ENCODE results near the gene OXLD1.

The OXLD1 gene

GRCh38 chr17:81666342-81667191, at the start of gene OXLD1, which contains the start of gene CCDC137:
OXLD1 (minus strand) TSS chr17:81666605; CDS start chr17:81666577, 28 bp downstream.
CCDC137 (plus strand) TSS chr17:81666737; CDS start chr17:81666767, 30 bp downstream.
- H3K9me3 ChIP-seq (ENCODE audit: low read depth, low read length) = no peaks in the 10 kb centered on the region
- TF ChIP-seq FOXP2 (optimal IDR thresholded peaks at IDR 0.05; ENCODE audit: control extremely low read depth, extremely low read length, insufficient read depth) (no peak), EZH2 (IDR thresholded peaks at IDR 0.05) (no peak), POLR2AphosphoS5 (IDR thresholded peaks at IDR 0.05; ENCODE audit: borderline replicate concordance, low read depth, low read length) (peak; percentile 94; the same call in 1 of the 2 replicates)
- H3K4me3 ChIP-seq = peak within 1 kb of the TSS; percentile 91
- peak within 1 kb of the TSS; percentile 91 for H3K9ac ChIP-seq (ENCODE audit: insufficient read length)
- peak within 1 kb of the TSS; percentile 72 for H3K27ac ChIP-seq
- peak; percentile 64 for DNase-seq (ENCODE audit: low read depth, low spot score)
- H3K36me3 ChIP-seq (ENCODE audit: insufficient read depth, low read length) = peaks cover 44% of the 10 kb centered on the region

- no peak overlapping the region for H3K4me3 ChIP-seq
- DNase-seq (ENCODE audit: low read depth, low spot score) = no peak
- no peak for TF ChIP-seq POLR2AphosphoS5 (IDR thresholded peaks at IDR 0.05; ENCODE audit: borderline replicate concordance, low read depth, low read length)
- no peak for TF ChIP-seq FOXP2 (optimal IDR thresholded peaks at IDR 0.05; ENCODE audit: control extremely low read depth, extremely low read length, insufficient read depth)
- TF ChIP-seq EZH2 (IDR thresholded peaks at IDR 0.05) = no peak
- no peak overlapping the region for H3K9ac ChIP-seq (ENCODE audit: insufficient read length)
- H3K36me3 ChIP-seq (ENCODE audit: insufficient read depth, low read length) = no peaks in the 10 kb centered on the region; the same call in 1 of the 2 replicates
- no peaks in the 10 kb centered on the region for H3K9me3 ChIP-seq (ENCODE audit: low read depth, low read length)
- H3K27ac ChIP-seq = no peak overlapping the region
Observed at GRCh38 chr17:81715107-81715871, 48.9 kb upstream of the OXLD1 start.

- H3K36me3 ChIP-seq (ENCODE audit: insufficient read depth, low read length) = no peaks in the 10 kb centered on the region; the same call in 1 of the 2 replicates
- H3K9ac ChIP-seq (ENCODE audit: insufficient read length) = no peak overlapping the region
- no peak overlapping the region for H3K27ac ChIP-seq
- no peak for DNase-seq (ENCODE audit: low read depth, low spot score)
- H3K4me3 ChIP-seq = no peak overlapping the region
- TF ChIP-seq FOXP2 (optimal IDR thresholded peaks at IDR 0.05; ENCODE audit: control extremely low read depth, extremely low read length, insufficient read depth) (no peak), POLR2AphosphoS5 (IDR thresholded peaks at IDR 0.05; ENCODE audit: borderline replicate concordance, low read depth, low read length) (no peak), EZH2 (IDR thresholded peaks at IDR 0.05) (no peak)
- no peaks in the 10 kb centered on the region for H3K9me3 ChIP-seq (ENCODE audit: low read depth, low read length)
Observed at GRCh38 chr17:81714412-81715106, 48.2 kb upstream of the OXLD1 start.

GRCh38 chr17:81713556-81714411, 47.4 kb upstream of the OXLD1 start:
- Histone ChIP-seq H3K4me3 (peak overlapping the region; percentile 89), H3K9ac (ENCODE audit: insufficient read length) (peak overlapping the region; percentile 90), H3K36me3 (ENCODE audit: insufficient read depth, low read length) (no peaks in the 10 kb centered on the region; the same call in 1 of the 2 replicates), H3K9me3 (ENCODE audit: low read depth, low read length) (no peaks in the 10 kb centered on the region), H3K27ac (no peak overlapping the region)
- TF ChIP-seq POLR2AphosphoS5 (IDR thresholded peaks at IDR 0.05; ENCODE audit: borderline replicate concordance, low read depth, low read length) (no peak), EZH2 (IDR thresholded peaks at IDR 0.05) (no peak), FOXP2 (optimal IDR thresholded peaks at IDR 0.05; ENCODE audit: control extremely low read depth, extremely low read length, insufficient read depth) (no peak)
- DNase-seq (ENCODE audit: low read depth, low spot score) = no peak

- TF ChIP-seq EZH2 (IDR thresholded peaks at IDR 0.05) = no peak
- TF ChIP-seq FOXP2 (optimal IDR thresholded peaks at IDR 0.05; ENCODE audit: control extremely low read depth, extremely low read length, insufficient read depth) = no peak
- no peak for TF ChIP-seq POLR2AphosphoS5 (IDR thresholded peaks at IDR 0.05; ENCODE audit: borderline replicate concordance, low read depth, low read length)
- Histone ChIP-seq H3K9me3 (ENCODE audit: low read depth, low read length) (no peaks in the 10 kb centered on the region), H3K36me3 (ENCODE audit: insufficient read depth, low read length) (peaks cover 1% of the 10 kb centered on the region; the same call in 1 of the 2 replicates), H3K27ac (no peak overlapping the region), H3K4me3 (peak overlapping the region; percentile 89), H3K9ac (ENCODE audit: insufficient read length) (peak overlapping the region; percentile 90)
- DNase-seq (ENCODE audit: low read depth, low spot score) = no peak
Observed at GRCh38 chr17:81713004-81713555, 46.7 kb upstream of the OXLD1 start.

- H3K9ac ChIP-seq (ENCODE audit: insufficient read length) = peak overlapping the region; percentile 90
- H3K9me3 ChIP-seq (ENCODE audit: low read depth, low read length) = no peaks in the 10 kb centered on the region
- peaks cover 7% of the 10 kb centered on the region; the same call in 1 of the 2 replicates for H3K36me3 ChIP-seq (ENCODE audit: insufficient read depth, low read length)
- DNase-seq (ENCODE audit: low read depth, low spot score) = no peak
- H3K27ac ChIP-seq = no peak overlapping the region; the same call in 1 of the 2 replicates
- H3K4me3 ChIP-seq = peak overlapping the region; percentile 89
- no peak for TF ChIP-seq EZH2 (IDR thresholded peaks at IDR 0.05)
- TF ChIP-seq FOXP2 (optimal IDR thresholded peaks at IDR 0.05; ENCODE audit: control extremely low read depth, extremely low read length, insufficient read depth) = no peak
- TF ChIP-seq POLR2AphosphoS5 (IDR thresholded peaks at IDR 0.05; ENCODE audit: borderline replicate concordance, low read depth, low read length) = no peak; the same call in 1 of the 2 replicates
Observed at GRCh38 chr17:81712468-81713003, 46.1 kb upstream of the OXLD1 start.
